ENCODE data around the gene LSAMP. TPM values are rescaled to one million over a fixed set of nuclear protein-coding genes. Genes with fewer than 3 reads are reported as not detected.

The LSAMP gene
- total and polyA plus RNA-seq, 9 of the 15 experiments (the other 6 are each of a cell fraction or from before 2014, with no cell fraction given) = 0.09 to 0.11 TPM; not detected in 7

- CTCF ChIA-PET (ENCODE audit: low intra/inter-chr PET ratio) = interaction anchor here (0.6 to 1.8 kb wide), 6 partner anchors 27 to 1439 kb away, joined by 3 to 13 read pairs (median 4); no protein-coding TSS in a partner anchor
- no TSS peak for BruUV-seq (replicated peaks)
- H3K9ac ChIP-seq (ENCODE audit: insufficient read depth in 1 of 2, low read depth in 2 of 2, low read length in 2 of 2) = no peak overlapping the region
- peak; percentile 46 to 62 (median 58) for DNase-seq (ENCODE audit: extremely low read depth in 1 of 4, low spot score in 3 of 4)
- no peaks in the 10 kb centered on the region for H3K4me1 ChIP-seq (replicated peaks in 1 of 2; ENCODE audit: control insufficient read depth in 2 of 2, insufficient read depth in 2 of 2, low read length in 2 of 2)
- H3K27me3 ChIP-seq (ENCODE audit: control insufficient read depth in 2 of 2, insufficient read depth in 2 of 2, low read length in 2 of 2) = peaks cover 0 to 5% of the 10 kb centered on the region in 2 experiments; a peak in 1 of 5 replicates
- no peaks in the 10 kb centered on the region for H3K9me1 ChIP-seq (ENCODE audit: control insufficient read depth, insufficient read depth, low read length)
- intact Hi-C loops (cut with micrococcal nuclease) (loop anchor here (1.0 to 10.0 kb wide), 5 partner anchors 122 to 1430 kb away; no protein-coding TSS in a partner anchor), in situ Hi-C loops (cut with MboI) (no loop called here)
- FAIRE-seq = peak; percentile 82
- no peak overlapping the region for H3K4me3 ChIP-seq
- no peaks in the 10 kb centered on the region for H4K20me1 ChIP-seq (replicated peaks; ENCODE audit: control insufficient read depth, insufficient read depth, low read length)
- no peak overlapping the region for H3K27ac ChIP-seq (ENCODE audit: extremely low read depth, low read depth, low read length)
- no peaks in the 10 kb centered on the region for H3K79me2 ChIP-seq (ENCODE audit: control insufficient read depth, insufficient read depth, low read length)
- H2AFZ ChIP-seq (ENCODE audit: low read depth, low read length) = no peak overlapping the region
- no peaks in the 10 kb centered on the region for H3K36me3 ChIP-seq (ENCODE audit: control insufficient read depth, insufficient read depth, low read length)
- POLR2A ChIA-PET = interaction anchor here (0.6 kb wide), 1 partner anchor 124 kb away, joined by 3 read pairs; no protein-coding TSS in a partner anchor
- WGBS (ENCODE audit: insufficient coverage, low coverage, missing lambda C conversion rate) = 0% methylated on average over 8 of the region's 8 CpGs
- peak; percentile 75 for ATAC-seq
- H3K9me3 ChIP-seq (replicated peaks; ENCODE audit: control insufficient read depth, insufficient read depth, low read depth, low read length) = no peaks in the 10 kb centered on the region
- no peak overlapping the region for H3K4me2 ChIP-seq (ENCODE audit: insufficient read depth, low read length)
- no peak for TF ChIP-seq ATF1 (CRISPR knock-in tag; IDR thresholded peaks at IDR 0.05)
- TF ChIP-seq ATF1 (tag; IDR thresholded peaks at IDR 0.05) = no peak
- TF ChIP-seq, protein P1, sequence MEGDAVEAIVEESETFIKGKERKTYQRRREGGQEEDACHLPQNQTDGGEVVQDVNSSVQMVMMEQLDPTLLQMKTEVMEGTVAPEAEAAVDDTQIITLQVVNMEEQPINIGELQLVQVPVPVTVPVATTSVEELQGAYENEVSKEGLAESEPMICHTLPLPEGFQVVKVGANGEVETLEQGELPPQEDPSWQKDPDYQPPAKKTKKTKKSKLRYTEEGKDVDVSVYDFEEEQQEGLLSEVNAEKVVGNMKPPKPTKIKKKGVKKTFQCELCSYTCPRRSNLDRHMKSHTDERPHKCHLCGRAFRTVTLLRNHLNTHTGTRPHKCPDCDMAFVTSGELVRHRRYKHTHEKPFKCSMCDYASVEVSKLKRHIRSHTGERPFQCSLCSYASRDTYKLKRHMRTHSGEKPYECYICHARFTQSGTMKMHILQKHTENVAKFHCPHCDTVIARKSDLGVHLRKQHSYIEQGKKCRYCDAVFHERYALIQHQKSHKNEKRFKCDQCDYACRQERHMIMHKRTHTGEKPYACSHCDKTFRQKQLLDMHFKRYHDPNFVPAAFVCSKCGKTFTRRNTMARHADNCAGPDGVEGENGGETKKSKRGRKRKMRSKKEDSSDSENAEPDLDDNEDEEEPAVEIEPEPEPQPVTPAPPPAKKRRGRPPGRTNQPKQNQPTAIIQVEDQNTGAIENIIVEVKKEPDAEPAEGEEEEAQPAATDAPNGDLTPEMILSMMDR (IDR thresholded peaks at IDR 0.05 in 2 of 3, conservative IDR thresholded peaks at IDR 0.05 in 1 of 3; ENCODE audit: insufficient read depth in 2 of 3, low read depth in 1 of 3, low read length in 3 of 3) = peak; percentile 59 to 78 (median 69); a peak in 5 of 6 replicates
- TF ChIP-seq STAT5A (IDR thresholded peaks at IDR 0.05; ENCODE audit: borderline replicate concordance, low read length) = no peak
- no peak for TF ChIP-seq VEZF1 (CRISPR knock-in tag; IDR thresholded peaks at IDR 0.05)
- TF ChIP-seq SMC3 (conservative IDR thresholded peaks at IDR 0.05; ENCODE audit: insufficient read depth, low read depth, low read length) = peak; percentile 47; the same call in 1 of the 2 replicates
- TF ChIP-seq RAD21 (CRISPR knock-in tag; conservative IDR thresholded peaks at IDR 0.05 in 1 of 2, IDR thresholded peaks at IDR 0.05 in 1 of 2) = peak; percentile 59 to 74
- TF ChIP-seq, protein P2, sequence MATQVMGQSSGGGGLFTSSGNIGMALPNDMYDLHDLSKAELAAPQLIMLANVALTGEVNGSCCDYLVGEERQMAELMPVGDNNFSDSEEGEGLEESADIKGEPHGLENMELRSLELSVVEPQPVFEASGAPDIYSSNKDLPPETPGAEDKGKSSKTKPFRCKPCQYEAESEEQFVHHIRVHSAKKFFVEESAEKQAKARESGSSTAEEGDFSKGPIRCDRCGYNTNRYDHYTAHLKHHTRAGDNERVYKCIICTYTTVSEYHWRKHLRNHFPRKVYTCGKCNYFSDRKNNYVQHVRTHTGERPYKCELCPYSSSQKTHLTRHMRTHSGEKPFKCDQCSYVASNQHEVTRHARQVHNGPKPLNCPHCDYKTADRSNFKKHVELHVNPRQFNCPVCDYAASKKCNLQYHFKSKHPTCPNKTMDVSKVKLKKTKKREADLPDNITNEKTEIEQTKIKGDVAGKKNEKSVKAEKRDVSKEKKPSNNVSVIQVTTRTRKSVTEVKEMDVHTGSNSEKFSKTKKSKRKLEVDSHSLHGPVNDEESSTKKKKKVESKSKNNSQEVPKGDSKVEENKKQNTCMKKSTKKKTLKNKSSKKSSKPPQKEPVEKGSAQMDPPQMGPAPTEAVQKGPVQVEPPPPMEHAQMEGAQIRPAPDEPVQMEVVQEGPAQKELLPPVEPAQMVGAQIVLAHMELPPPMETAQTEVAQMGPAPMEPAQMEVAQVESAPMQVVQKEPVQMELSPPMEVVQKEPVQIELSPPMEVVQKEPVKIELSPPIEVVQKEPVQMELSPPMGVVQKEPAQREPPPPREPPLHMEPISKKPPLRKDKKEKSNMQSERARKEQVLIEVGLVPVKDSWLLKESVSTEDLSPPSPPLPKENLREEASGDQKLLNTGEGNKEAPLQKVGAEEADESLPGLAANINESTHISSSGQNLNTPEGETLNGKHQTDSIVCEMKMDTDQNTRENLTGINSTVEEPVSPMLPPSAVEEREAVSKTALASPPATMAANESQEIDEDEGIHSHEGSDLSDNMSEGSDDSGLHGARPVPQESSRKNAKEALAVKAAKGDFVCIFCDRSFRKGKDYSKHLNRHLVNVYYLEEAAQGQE (IDR thresholded peaks at IDR 0.05; ENCODE audit: borderline replicate concordance) = peak; percentile 23; the same call in 1 of the 2 replicates
- TF ChIP-seq, protein P2 (CRISPR knock-in tag; IDR thresholded peaks at IDR 0.05; ENCODE audit: low read depth) = no peak
These were observed 630.4 kb downstream of the LSAMP start for GRCh38 chr3:115814778-115815380.
